SK-N-SH (cell line): Measurements from ENCODE around the gene EPB41L4B. TPM values are rescaled to one million over a fixed set of nuclear protein-coding genes. Genes with fewer than 3 reads are reported as not detected.

ENCODE experiments used
- CTCF ChIA-PET: fragments of 300-600, 350-600 bp; formaldehyde crosslinking; extraction: SDS; loops from one replicate; lab custom pipeline; 2021; lab: Yijun Ruan, JAX
- POLR2A ChIA-PET: fragments of 350-600 bp; sonication (Branson Sonifier 250); formaldehyde crosslinking; extraction: SDS; loops from one replicate; lab custom pipeline; 2020; ENCODE audit warnings: antibody characterized with exemption, inconsistent platforms; lab: Yijun Ruan, JAX
- DNase-seq: peaks from one replicate; pipeline ENCODE4 v3.0.0; 2012
- H2AFZ ChIP-seq: fragments of 200-600 bp; sonication (generic); 2 replicates; pipeline ENCODE4 v1.8.1; 2016; ENCODE audit warnings: antibody characterized with exemption, mild to moderate bottlenecking, low read depth
- H3F3A ChIP-seq: fragments of 200-600 bp; sonication (generic); replicated peaks from 2 replicates; pipeline ENCODE3; 2016; ENCODE audit warnings: antibody characterized with exemption, mild to moderate bottlenecking; ENCODE audit not compliant: insufficient read depth
- H3K27ac ChIP-seq, 2 experiments: fragments of 200-500 bp in 1 of 2; fragments of 200-600 bp in 1 of 2; sonication (Bioruptor generic) in 1 of 2; sonication (generic), shearing (Covaris generic) in 1 of 2; 2 replicates each; pipeline versions ENCODE4 v1.5.1 to v1.6.1; 2014 to 2016; ENCODE audit warnings: low read depth in 2 of 2, inconsistent platforms in 1 of 2, low read length in 1 of 2, mild to moderate bottlenecking in 1 of 2, mixed read lengths in 1 of 2
- H3K27me3 ChIP-seq: fragments of 200-600 bp; sonication (generic), shearing (Covaris generic); 2 replicates; pipeline ENCODE4 v1.6.1; 2016; ENCODE audit warnings: mixed run types; ENCODE audit not compliant: insufficient read depth
- H3K36me3 ChIP-seq, 2 experiments: fragments of 200-500 bp in 1 of 2; fragments of 200-600 bp in 1 of 2; sonication (Bioruptor generic) in 1 of 2; sonication (generic) in 1 of 2; replicated peaks in 1 of 2; 2 replicates each; pipeline versions ENCODE3 to v1.5.1; 2014 to 2016; ENCODE audit warnings: low read length in 1 of 2, mild to moderate bottlenecking in 1 of 2; ENCODE audit not compliant: insufficient read depth in 2 of 2, control insufficient read depth in 1 of 2
- H3K4me1 ChIP-seq, 2 experiments: fragments of 200-500 bp in 1 of 2; fragments of 200-600 bp in 1 of 2; sonication (Bioruptor generic) in 1 of 2; sonication (generic), shearing (Covaris generic) in 1 of 2; 2 replicates each; pipeline versions ENCODE4 v1.5.1 to v1.6.1; 2014 to 2016; ENCODE audit warnings: low read depth in 1 of 2, low read length in 1 of 2, mixed run types in 1 of 2; ENCODE audit not compliant: insufficient read depth in 2 of 2, control insufficient read depth in 1 of 2
- H3K4me2 ChIP-seq: fragments of 200-600 bp; sonication (generic), shearing (Covaris generic); 2 replicates; pipeline ENCODE4 v1.6.1; 2017; ENCODE audit warnings: mixed run types
- H3K4me3 ChIP-seq, 2 experiments: fragments of 200-500 bp in 1 of 2; fragments of 200-600 bp in 1 of 2; sonication (Bioruptor generic) in 1 of 2; sonication (generic), shearing (Covaris generic) in 1 of 2; 2 replicates each; pipeline versions ENCODE4 v1.5.1 to v1.8.1; 2014 to 2016; ENCODE audit warnings: low read depth in 2 of 2, inconsistent platforms in 1 of 2, low read length in 1 of 2, mild to moderate bottlenecking in 1 of 2, mixed read lengths in 1 of 2, moderate library complexity in 1 of 2
- H3K79me2 ChIP-seq: fragments of 200-600 bp; sonication (generic); 2 replicates; pipeline ENCODE4 v1.8.1; 2017; ENCODE audit warnings: mild to moderate bottlenecking; ENCODE audit not compliant: insufficient read depth
- H3K9ac ChIP-seq: fragments of 200-600 bp; sonication (generic); 2 replicates; pipeline ENCODE4 v1.6.1; 2017; ENCODE audit warnings: mixed run types
- H3K9me2 ChIP-seq: fragments of 200-600 bp; sonication (generic); 2 replicates; pipeline ENCODE4 v1.6.1; 2017; ENCODE audit warnings: mixed run types
- H3K9me3 ChIP-seq: fragments of 200-600 bp; sonication (generic); 2 replicates; pipeline ENCODE4 v1.6.1; 2017; ENCODE audit warnings: mixed run types, mild to moderate bottlenecking, moderate library complexity
- H4K20me1 ChIP-seq: fragments of 200-600 bp; sonication (generic); 2 replicates; pipeline ENCODE4 v1.6.1; 2017; ENCODE audit warnings: mild to moderate bottlenecking, mixed run types; ENCODE audit not compliant: insufficient read depth
- ELF1 ChIP-seq: IDR thresholded peaks from 2 replicates; pipeline ENCODE4 v1.4.0; 2012
- EZH2phosphoT487 ChIP-seq: fragments of 200-600 bp; sonication (generic); IDR thresholded peaks from 2 replicates; pipeline ENCODE4 v1.6.1; 2017; ENCODE audit warnings: low read depth, mixed run types, mild to moderate bottlenecking, antibody characterized with exemption, moderate library complexity, borderline replicate concordance
- IRF3 ChIP-seq: fragments of 150-350 bp; IDR thresholded peaks from 2 replicates; pipeline ENCODE4 v1.6.1; 2016; ENCODE audit warnings: mild to moderate bottlenecking, low read depth, low read length
- JUND ChIP-seq: IDR thresholded peaks from 2 replicates; pipeline ENCODE4 v1.4.0; 2012
- MAX ChIP-seq: IDR thresholded peaks from 2 replicates; pipeline ENCODE4 v1.4.0; 2012; ENCODE audit warnings: low read depth
- MXI1 ChIP-seq: IDR thresholded peaks from 2 replicates; pipeline ENCODE4 v1.6.1; 2012; ENCODE audit warnings: mild to moderate bottlenecking, low read depth, low read length, improper control_type of control experiment
- NRF1 ChIP-seq: IDR thresholded peaks from 2 replicates; pipeline ENCODE4 v1.6.1; 2012; ENCODE audit warnings: low read depth, mild to moderate bottlenecking, low read length
- PBX3 ChIP-seq: IDR thresholded peaks from 2 replicates; pipeline ENCODE4; 2012
- POLR2AphosphoS5 ChIP-seq: IDR thresholded peaks from 2 replicates; pipeline ENCODE4 v1.6.1; 2012; ENCODE audit warnings: low read depth, low read length
- RAD21 ChIP-seq: IDR thresholded peaks from 2 replicates; pipeline ENCODE4 v1.6.1; 2012; ENCODE audit warnings: mild to moderate bottlenecking, low read length
- RFX5 ChIP-seq: IDR thresholded peaks from 2 replicates; pipeline ENCODE4 v1.6.1; 2012; ENCODE audit warnings: mild to moderate bottlenecking, improper control_type of control experiment, low read length
- USF1 ChIP-seq: IDR thresholded peaks from 2 replicates; pipeline ENCODE4 v1.4.0; 2012; ENCODE audit warnings: low read depth, borderline replicate concordance
- ZBTB33 ChIP-seq: IDR thresholded peaks from 2 replicates; pipeline ENCODE4 v1.4.0; 2012; ENCODE audit warnings: low read depth, borderline replicate concordance
- WGBS: methylation state at CpG from one replicate; pipeline ENCODE4 v1.1.6; 2017; ENCODE audit warnings: low lambda C conversion rate; 5-methylcytosine and 5-hydroxymethylcytosine counted together
- polyA plus RNA-seq, 3 experiments: library from polyadenylated mRNA; depleted of rRNA; stranded (reverse); fragments of >200 nt; gene quantifications; 2 replicates each; pipeline ENCODE4 v1.2.3, GENCODE V29; 2012

Gene EPB41L4B
- polyA plus RNA-seq, 1 of the 3 experiments (the other 2 are of a cell fraction) = 0.59 TPM

- DNase-seq = no peak
Observed at GRCh38 chr9:109251080-109251775, 69.6 kb downstream of the EPB41L4B start.

GRCh38 chr9:109250771-109251079 lies 70.1 kb downstream of the EPB41L4B start:
- no peak overlapping the region for H3K9ac ChIP-seq
- CTCF ChIA-PET = interaction anchor here (0.7 to 5.9 kb wide), 3 partner anchors 9 to 71 kb away, joined by 3 to 30 read pairs (median 3); no protein-coding TSS in a partner anchor
- H4K20me1 ChIP-seq = no peaks in the 10 kb centered on the region
- H3K4me2 ChIP-seq = peak overlapping the region; percentile 11; the same call in 1 of the 2 replicates
- no peak overlapping the region for H2AFZ ChIP-seq
- POLR2A ChIA-PET = no interaction called here
- no peaks in the 10 kb centered on the region for H3F3A ChIP-seq
- H3K27me3 ChIP-seq = no peaks in the 10 kb centered on the region
- H3K79me2 ChIP-seq = no peaks in the 10 kb centered on the region
- peak overlapping the region in 1 of 2 experiments; percentile 23; a peak in 1 of 4 replicates for H3K27ac ChIP-seq
- DNase-seq = no peak
- H3K9me3 ChIP-seq = no peaks in the 10 kb centered on the region
- TF ChIP-seq RFX5 (no peak), RAD21 (no peak), ZBTB33 (no peak), MXI1 (no peak), USF1 (no peak), IRF3 (no peak), NRF1 (no peak), JUND (no peak), POLR2AphosphoS5 (no peak), PBX3 (no peak), EZH2phosphoT487 (no peak), MAX (no peak), ELF1 (no peak)
- H3K4me1 ChIP-seq = peaks cover 0 to 6% of the 10 kb centered on the region in 2 experiments; a peak in 2 of 4 replicates
- H3K36me3 ChIP-seq = no peaks in the 10 kb centered on the region
- 77% methylated on average over 3 of the region's 3 CpGs for WGBS
- H3K9me2 ChIP-seq = no peaks in the 10 kb centered on the region
- no peak overlapping the region for H3K4me3 ChIP-seq

More at GRCh38 chr9:109251080-109251775, 69.6 kb downstream of the EPB41L4B start:
- H3K9me3 ChIP-seq = no peaks in the 10 kb centered on the region
- peak overlapping the region; percentile 11; the same call in 1 of the 2 replicates for H3K4me2 ChIP-seq
- ChIA-PET POLR2A (no interaction called here), CTCF (interaction anchor here (0.7 to 5.9 kb wide), 5 partner anchors 8 to 297 kb away, joined by 3 to 30 read pairs (median 3); no protein-coding TSS in a partner anchor)
- no peak for TF ChIP-seq RAD21
- peak overlapping the region in 1 of 2 experiments; percentile 23; a peak in 2 of 4 replicates for H3K27ac ChIP-seq
- H3K27me3 ChIP-seq = no peaks in the 10 kb centered on the region
- no peaks in the 10 kb centered on the region for H3F3A ChIP-seq
- H2AFZ ChIP-seq = peak overlapping the region; percentile 50; the same call in 1 of the 2 replicates
- H3K9ac ChIP-seq = no peak overlapping the region
- H3K9me2 ChIP-seq = no peaks in the 10 kb centered on the region
- no peaks in the 10 kb centered on the region for H3K36me3 ChIP-seq
- no peak overlapping the region for H3K4me3 ChIP-seq
- peaks cover 0 to 6% of the 10 kb centered on the region in 2 experiments; a peak in 2 of 4 replicates for H3K4me1 ChIP-seq
- no peaks in the 10 kb centered on the region for H4K20me1 ChIP-seq
- WGBS = 83% methylated on average over 10 of the region's 10 CpGs
- no peaks in the 10 kb centered on the region for H3K79me2 ChIP-seq
